BLaER1 treated with 17β-estradiol and CSF1 and Interleukin-3, amounts not matched to agents 10 nM and 100 nM (cell line): ENCODE data around the gene IL32.
"Not testable (repeated sequence)": the region's sequence is repeated elsewhere in the genome, so short reads cannot be mapped to it uniquely, and the experiment has no call there.

Source experiments
- H3K27ac ChIP-seq, 11 experiments: shearing (Covaris generic); formaldehyde crosslinking; 2 replicates each; pipeline ENCODE4 v1.8.1; 2022
- H3K27me3 ChIP-seq, 11 experiments: shearing (Covaris generic); formaldehyde crosslinking; 2 replicates each; pipeline ENCODE4 v1.8.1; 2022
- H3K36me3 ChIP-seq, 11 experiments: shearing (Covaris generic); formaldehyde crosslinking; 2 replicates each; pipeline ENCODE4 v1.8.1; 2022
- H3K4me1 ChIP-seq, 10 experiments: shearing (Covaris generic); formaldehyde crosslinking; 2 replicates each; pipeline ENCODE4 v1.8.1; 2022
- H3K4me2 ChIP-seq, 11 experiments: shearing (Covaris generic); formaldehyde crosslinking; 2 replicates each; pipeline ENCODE4 v1.8.1; 2022
- H3K4me3 ChIP-seq, 10 experiments: shearing (Covaris generic); formaldehyde crosslinking; 2 replicates each; pipeline ENCODE4 v1.8.1; 2022
- H3K9ac ChIP-seq, 11 experiments: shearing (Covaris generic); formaldehyde crosslinking; 2 replicates each; pipeline ENCODE4 v1.8.1; 2022
- H3K9me3 ChIP-seq, 11 experiments: shearing (Covaris generic); formaldehyde crosslinking; replicated peaks in 1 of 11; 2 replicates each; pipeline ENCODE4 v1.8.1; 2022
- H4K20me1 ChIP-seq, 11 experiments: shearing (Covaris generic); formaldehyde crosslinking; 2 replicates each; pipeline ENCODE4 v1.8.1; 2022
- Cebpa-rat ChIP-seq, 11 experiments: shearing (Covaris generic); IDR thresholded peaks; 2 replicates each; pipeline ENCODE4 v1.8.1; 2022

Gene IL32

GRCh38 chr16:3076577-3076976 lies 11.1 kb downstream of the IL32 start:
- H3K4me3 ChIP-seq = peak overlapping the region in 5 of 10 experiments; percentile 13 to 39 (median 28); a peak in 8 of 20 replicates
- no peak for TF ChIP-seq Cebpa-rat (IDR thresholded peaks at IDR 0.05)

GRCh38 chr16:3080024-3080423 lies 14.6 kb downstream of the IL32 start:
- H3K4me3 ChIP-seq = no peak overlapping the region

More at GRCh38 chr16:3076577-3076976, 11.1 kb downstream of the IL32 start:
- Histone ChIP-seq H3K27me3 (no peaks in the 10 kb centered on the region), H3K36me3 (peaks cover 0 to 32% (median 10%) of the 10 kb centered on the region in 11 experiments; a peak in 8 of 22 replicates), H4K20me1 (no peaks in the 10 kb centered on the region), H3K27ac (peak overlapping the region in 9 of 11 experiments; percentile 7 to 95 (median 86); a peak in 18 of 22 replicates), H3K4me2 (peak overlapping the region; percentile 43 to 95 (median 89)), H3K4me1 (peaks cover 44 to 77% (median 66%) of the 10 kb centered on the region in 10 experiments), H3K9me3 (peaks cover 11 to 52% (median 47%) of the 10 kb centered on the region in 11 experiments; a peak in 20 of 22 replicates), H3K9ac (peak overlapping the region in 7 of 11 experiments; percentile 23 to 82 (median 72); a peak in 12 of 22 replicates)

GRCh38 chr16:3081957-3082356 lies 16.5 kb downstream of the IL32 start:
- Histone ChIP-seq H3K36me3 (peaks cover 0 to 31% (median 10%) of the 10 kb centered on the region in 11 experiments; a peak in 8 of 22 replicates), H3K9me3 (peaks cover 9 to 44% (median 41%) of the 10 kb centered on the region in 11 experiments; a peak in 20 of 22 replicates), H3K4me1 (peaks cover 20 to 50% (median 39%) of the 10 kb centered on the region in 10 experiments)
- H3K27me3 ChIP-seq, H3K4me2 ChIP-seq, H3K9ac ChIP-seq, H3K27ac ChIP-seq, H4K20me1 ChIP-seq, H3K4me3 ChIP-seq: not testable (repeated sequence)

More at GRCh38 chr16:3080024-3080423, 14.6 kb downstream of the IL32 start:
- Histone ChIP-seq H3K4me2 (no peak overlapping the region), H3K4me1 (peaks cover 23 to 50% (median 39%) of the 10 kb centered on the region in 10 experiments), H4K20me1 (no peaks in the 10 kb centered on the region), H3K27ac (no peak overlapping the region), H3K9me3 (peaks cover 11 to 52% (median 47%) of the 10 kb centered on the region in 11 experiments; a peak in 20 of 22 replicates), H3K36me3 (peaks cover 0 to 32% (median 10%) of the 10 kb centered on the region in 11 experiments; a peak in 8 of 22 replicates), H3K9ac (no peak overlapping the region), H3K27me3 (no peaks in the 10 kb centered on the region)
- TF ChIP-seq Cebpa-rat (IDR thresholded peaks at IDR 0.05) = no peak

- H4K20me1 ChIP-seq, H3K27me3 ChIP-seq, H3K4me3 ChIP-seq, H3K27ac ChIP-seq, H3K4me2 ChIP-seq, H3K9ac ChIP-seq: not testable (repeated sequence)
- Histone ChIP-seq H3K36me3 (peaks cover 0 to 17% (median 0%) of the 10 kb centered on the region in 11 experiments; a peak in 5 of 22 replicates), H3K9me3 (peaks cover 0 to 29% (median 27%) of the 10 kb centered on the region in 11 experiments; a peak in 19 of 22 replicates), H3K4me1 (peaks cover 30 to 50% (median 40%) of the 10 kb centered on the region in 10 experiments)
Measured at GRCh38 chr16:3083408-3083807, 18.0 kb downstream of the IL32 start.

- Histone ChIP-seq H3K27ac (no peak overlapping the region), H4K20me1 (no peaks in the 10 kb centered on the region), H3K9ac (no peak overlapping the region), H3K4me2 (peak overlapping the region in 9 of 11 experiments; percentile 28 to 100 (median 85); a peak in 6 of 22 replicates), H3K27me3 (no peaks in the 10 kb centered on the region), H3K36me3 (peaks cover 0 to 17% (median 0%) of the 10 kb centered on the region in 11 experiments; a peak in 4 of 22 replicates), H3K4me3 (no peak overlapping the region), H3K9me3 (peaks cover 0 to 21% (median 19%) of the 10 kb centered on the region in 11 experiments; a peak in 19 of 22 replicates), H3K4me1 (peaks cover 31 to 57% (median 47%) of the 10 kb centered on the region in 10 experiments)
- TF ChIP-seq Cebpa-rat (IDR thresholded peaks at IDR 0.05) = no peak
Measured at GRCh38 chr16:3084491-3084890, 19.1 kb downstream of the IL32 start.

GRCh38 chr16:3084969-3085670 lies 19.7 kb downstream of the IL32 start:
- no peak for TF ChIP-seq Cebpa-rat (IDR thresholded peaks at IDR 0.05)
- Histone ChIP-seq H3K36me3 (peaks cover 0 to 12% (median 0%) of the 10 kb centered on the region in 11 experiments; a peak in 4 of 22 replicates), H3K27ac (0 out of 22 replicates have a peak overlapping the region, but pooled peaks of 1 of the 11 experiments have one; percentile 15), H3K9ac (no peak overlapping the region; a peak in 1 of 22 replicates), H3K9me3 (peaks cover 0 to 14% (median 13%) of the 10 kb centered on the region in 11 experiments; a peak in 19 of 22 replicates), H4K20me1 (no peaks in the 10 kb centered on the region), H3K4me3 (no peak overlapping the region), H3K4me1 (peaks cover 31 to 57% (median 47%) of the 10 kb centered on the region in 10 experiments), H3K27me3 (no peaks in the 10 kb centered on the region), H3K4me2 (peak overlapping the region; percentile 14 to 100 (median 90); a peak in 18 of 22 replicates)

GRCh38 chr16:3085868-3086595 lies 20.6 kb downstream of the IL32 start:
- no peak for TF ChIP-seq Cebpa-rat (IDR thresholded peaks at IDR 0.05)
- H3K9ac ChIP-seq = peak overlapping the region; percentile 44 to 76 (median 63); a peak in 18 of 22 replicates

GRCh38 chr16:3086596-3087242 lies 21.3 kb downstream of the IL32 start:
- Histone ChIP-seq H3K4me2 (peak overlapping the region; percentile 80 to 100 (median 90)), H3K27ac (peak overlapping the region; percentile 51 to 79 (median 65); a peak in 21 of 22 replicates), H3K4me1 (peaks cover 34 to 66% (median 53%) of the 10 kb centered on the region in 10 experiments), H3K9ac (peak overlapping the region; percentile 44 to 76 (median 63); a peak in 21 of 22 replicates), H4K20me1 (no peaks in the 10 kb centered on the region), H3K36me3 (no peaks in the 10 kb centered on the region), H3K9me3 (no peaks in the 10 kb centered on the region), H3K27me3 (no peaks in the 10 kb centered on the region), H3K4me3 (peak overlapping the region; percentile 1 to 62 (median 46); a peak in 17 of 20 replicates)
- TF ChIP-seq Cebpa-rat (IDR thresholded peaks at IDR 0.05) = no peak

More at GRCh38 chr16:3085868-3086595, 20.6 kb downstream of the IL32 start:
- H3K27ac ChIP-seq = peak overlapping the region; percentile 51 to 79 (median 65); a peak in 21 of 22 replicates
- no peaks in the 10 kb centered on the region for H3K27me3 ChIP-seq
- no peaks in the 10 kb centered on the region for H4K20me1 ChIP-seq
- H3K9me3 ChIP-seq = peaks cover 0 to 5% (median 4%) of the 10 kb centered on the region in 11 experiments; a peak in 18 of 22 replicates
- peaks cover 0 to 3% (median 0%) of the 10 kb centered on the region in 11 experiments; a peak in 3 of 22 replicates for H3K36me3 ChIP-seq
- peaks cover 31 to 60% (median 48%) of the 10 kb centered on the region in 10 experiments for H3K4me1 ChIP-seq
- H3K4me3 ChIP-seq = peak overlapping the region in 8 of 10 experiments; percentile 39 to 62 (median 48); a peak in 15 of 20 replicates
- peak overlapping the region; percentile 80 to 100 (median 90) for H3K4me2 ChIP-seq
